ENCODE results near the gene RAB6B.

RAB6B gene

DNA sequence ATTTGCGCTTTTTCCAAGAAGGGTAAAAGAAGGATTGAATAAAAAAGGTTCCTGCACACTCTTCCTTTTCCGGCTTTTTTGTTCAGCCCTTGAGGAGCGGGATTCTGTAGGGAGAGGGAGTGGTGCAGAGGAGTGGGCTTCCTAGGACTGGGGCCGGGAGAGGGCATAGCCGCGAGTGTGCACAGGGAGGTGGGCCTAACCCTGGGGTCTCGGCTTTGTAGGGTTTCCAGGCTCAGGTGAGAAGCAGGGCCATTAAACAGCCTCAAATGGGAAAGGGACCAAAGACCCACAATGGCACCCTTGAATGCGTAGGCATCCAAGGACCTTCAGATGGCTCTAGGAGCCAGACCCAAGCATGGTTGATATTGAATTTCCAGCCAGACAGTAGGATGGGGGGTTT, 35.4 kb upstream of the RAB6B start:
- no peak for DNase-seq

DNA sequence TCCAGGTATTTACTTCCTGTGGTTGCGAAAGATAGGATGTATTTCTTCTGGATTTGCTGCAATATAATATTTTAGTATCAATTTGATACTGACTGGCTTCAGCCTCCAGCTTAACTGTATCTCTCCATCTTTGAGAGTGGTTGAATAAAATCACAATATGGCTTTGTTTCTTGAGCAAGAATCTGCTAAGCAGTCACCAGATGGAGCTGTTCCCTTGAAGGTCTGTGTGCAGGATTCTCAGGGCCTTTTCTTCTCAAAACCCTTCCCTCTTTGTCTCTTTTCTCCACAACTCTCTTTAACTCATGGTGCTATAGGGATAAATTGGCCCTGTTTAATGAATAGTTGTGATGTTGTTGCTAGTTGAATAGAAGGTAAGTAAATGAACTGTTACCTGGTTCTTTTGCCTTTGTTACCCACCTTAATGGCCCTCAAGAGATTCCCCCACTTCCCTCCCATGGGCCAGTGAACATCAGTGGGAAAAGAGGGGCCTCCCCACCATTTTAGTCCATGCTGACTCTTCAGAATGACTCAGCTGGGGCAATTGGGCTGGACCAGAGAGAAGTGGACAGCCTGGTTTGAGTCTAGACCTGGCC, 34.8 kb upstream of the RAB6B start:
- DNase-seq = peak in 5 of 56 donors; percentile 13 to 30 (median 17)

DNA sequence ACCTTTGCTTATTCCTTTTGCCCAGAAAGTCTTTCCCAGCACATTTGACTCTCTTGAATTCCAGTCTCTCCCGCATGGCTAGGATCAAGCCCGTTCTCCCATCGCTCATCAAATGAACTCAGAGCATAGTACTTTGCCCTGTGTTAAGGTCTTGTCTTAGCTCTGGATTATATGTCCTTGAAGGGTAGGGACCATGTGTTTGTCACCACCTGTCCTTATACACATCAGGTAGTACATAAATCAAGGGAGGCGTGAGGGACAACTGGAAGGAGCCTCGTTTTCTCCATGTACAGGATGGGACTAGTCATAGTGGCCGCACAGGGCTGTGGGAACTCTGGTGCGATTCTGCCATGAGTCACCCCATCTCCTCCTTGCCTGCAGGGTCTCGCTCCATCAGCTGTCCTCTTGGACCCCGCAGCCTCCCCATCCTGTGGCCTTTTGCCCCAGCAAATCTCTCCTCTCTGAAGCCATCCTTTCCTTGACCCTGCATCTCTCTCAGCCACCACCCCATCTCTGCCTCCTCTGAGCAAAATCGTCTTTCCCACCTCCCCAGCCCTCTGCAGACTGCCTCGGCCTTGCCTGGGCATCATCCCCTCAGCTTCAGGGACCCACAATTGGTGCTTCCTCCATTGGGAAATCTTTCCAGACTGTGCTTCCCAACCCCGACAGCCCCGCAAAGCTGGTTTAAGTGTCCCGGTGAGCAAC, 33.4 kb upstream of the RAB6B start:
- no peak for DNase-seq

DNA sequence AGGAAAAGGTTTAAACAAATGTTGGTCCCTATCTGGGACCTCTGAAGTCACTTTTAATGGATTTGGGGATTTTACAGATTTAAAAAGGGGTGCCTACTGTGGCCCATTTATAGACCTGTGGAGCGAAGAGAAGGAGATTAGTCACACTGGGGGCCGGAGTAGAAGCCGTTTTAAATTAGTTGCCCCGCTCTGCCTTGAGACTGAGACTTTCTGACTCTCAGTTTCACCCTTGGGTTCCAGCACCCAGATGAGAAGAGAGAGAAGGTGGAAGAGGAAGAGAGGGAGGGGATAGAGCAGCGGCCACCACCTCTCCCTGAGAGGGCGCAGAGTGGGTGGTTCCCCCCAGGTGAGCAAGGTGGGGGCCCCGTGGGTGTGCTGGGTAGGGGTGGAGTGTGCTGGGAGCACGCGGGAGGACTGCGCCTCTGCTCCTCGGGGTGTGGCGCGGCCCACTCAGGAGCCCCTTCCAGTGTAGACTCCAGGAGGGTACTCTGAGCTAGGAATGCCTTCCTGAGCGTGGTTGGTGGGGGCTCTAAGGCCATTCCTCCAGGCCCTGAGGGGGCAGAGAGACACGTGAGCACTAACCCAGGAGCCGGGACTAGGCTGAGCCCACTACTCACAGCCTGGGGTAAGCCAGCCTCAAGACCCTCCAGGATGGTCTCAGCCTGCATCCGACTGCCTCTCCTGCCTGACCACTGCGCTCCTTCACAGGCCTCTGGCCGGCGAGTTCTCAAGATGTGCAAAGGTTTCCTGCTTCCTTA, 32.6 kb upstream of the RAB6B start:
- no peak for DNase-seq

DNA sequence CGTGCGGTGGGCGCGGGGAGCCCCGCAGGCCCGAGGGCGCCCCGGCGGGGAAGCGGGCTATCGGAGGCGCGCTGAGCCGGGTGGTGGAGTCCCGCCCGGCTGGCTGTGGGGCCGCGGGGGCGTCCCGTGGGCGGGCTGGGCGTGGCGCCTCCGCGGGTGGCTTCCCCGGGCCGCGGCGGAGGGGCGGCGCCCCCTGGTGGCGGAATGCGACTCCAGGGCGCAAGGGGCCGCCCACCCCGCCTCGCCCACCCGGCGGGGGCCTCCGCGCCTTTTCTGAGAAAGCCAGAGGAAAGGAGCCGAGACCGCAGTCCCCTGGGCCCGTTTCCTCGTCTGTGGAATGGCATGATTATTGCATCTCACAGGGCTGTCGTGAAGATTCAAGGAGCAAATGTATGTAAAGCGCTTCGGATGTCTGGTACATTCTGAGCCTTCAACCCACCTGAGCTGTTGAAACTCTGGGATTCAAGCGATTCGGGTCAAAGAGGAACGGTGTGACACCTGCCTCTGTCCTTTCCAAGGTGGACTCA, 31.9 kb upstream of the RAB6B start:
- peak in 27 of 56 donors; percentile 10 to 73 (median 31) for DNase-seq

DNA sequence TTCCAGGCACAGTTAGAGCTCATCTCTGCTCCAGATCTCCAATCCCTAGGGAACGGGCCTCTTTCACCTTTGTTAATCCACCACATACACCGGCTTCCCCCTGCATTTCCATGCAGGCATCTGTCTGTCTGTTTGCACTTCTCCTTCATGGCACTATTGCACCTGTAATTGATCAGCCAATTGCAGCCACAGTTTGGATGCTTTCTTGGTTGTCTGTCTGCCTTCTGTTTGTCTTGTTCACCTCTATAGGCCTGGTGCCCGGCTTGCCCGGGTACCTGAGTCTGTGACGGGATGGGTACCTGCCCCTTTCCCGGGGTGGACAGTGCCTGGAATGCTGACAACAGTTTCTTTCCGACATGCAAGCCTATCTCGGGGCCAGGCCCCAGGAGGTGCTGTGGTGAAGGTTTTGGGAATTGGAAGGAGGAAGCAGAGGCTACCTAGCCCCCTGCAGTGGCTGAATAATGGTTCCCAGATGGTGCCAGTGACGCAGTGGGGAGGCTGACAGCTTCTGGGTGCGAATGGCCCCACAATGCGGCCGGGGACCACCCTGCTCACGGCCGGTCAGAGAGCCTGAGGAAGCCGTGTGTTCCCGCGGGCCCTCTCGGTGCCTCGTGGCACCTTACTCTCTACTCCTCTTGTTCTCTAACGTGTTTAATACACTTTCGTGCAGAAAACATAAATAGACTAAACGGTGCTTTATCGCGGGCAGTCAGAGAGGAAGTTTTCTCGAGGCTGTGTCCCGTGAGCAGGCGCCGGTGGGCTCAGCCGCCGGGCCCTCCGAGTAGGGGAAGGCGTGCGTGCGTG, 31.3 kb upstream of the RAB6B start:
- DNase-seq = no peak

DNA sequence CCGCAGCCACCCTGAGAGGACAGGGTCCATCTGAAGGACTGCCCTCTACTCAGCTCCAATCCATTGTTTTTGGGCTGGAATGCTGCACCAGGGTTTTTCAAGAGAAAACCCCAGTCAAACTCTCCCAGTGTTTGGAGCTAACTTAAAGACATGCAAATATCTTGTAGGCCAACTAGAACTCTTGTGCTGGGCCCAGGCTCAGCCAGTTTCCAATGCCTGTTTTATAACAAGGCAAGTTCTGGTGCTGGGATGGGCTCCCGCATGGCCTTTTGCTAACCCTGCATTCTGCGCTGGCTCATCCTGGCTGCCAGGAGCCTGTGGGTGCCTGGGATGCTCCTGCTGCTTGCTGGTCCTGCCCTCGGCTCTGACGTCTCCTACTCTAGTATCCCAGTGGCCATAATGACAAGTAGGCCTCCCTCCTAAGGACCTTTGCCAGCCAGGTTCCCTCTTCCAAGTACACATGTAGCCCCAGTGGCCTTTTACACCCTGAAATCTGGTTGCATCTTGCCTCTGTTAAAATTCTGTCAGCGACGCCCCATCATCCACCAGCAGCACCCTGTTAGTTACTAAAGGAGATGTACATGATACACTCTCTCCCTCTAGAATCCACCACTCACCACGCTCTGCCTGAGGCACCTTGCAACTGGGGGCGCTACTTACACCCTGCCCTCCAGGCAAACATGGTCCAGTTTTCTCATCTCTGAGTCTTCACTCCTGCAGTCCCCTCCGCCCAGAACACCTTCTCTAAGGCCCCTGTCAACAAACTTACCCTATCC, 30.5 kb upstream of the RAB6B start:
- no peak for DNase-seq

DNA sequence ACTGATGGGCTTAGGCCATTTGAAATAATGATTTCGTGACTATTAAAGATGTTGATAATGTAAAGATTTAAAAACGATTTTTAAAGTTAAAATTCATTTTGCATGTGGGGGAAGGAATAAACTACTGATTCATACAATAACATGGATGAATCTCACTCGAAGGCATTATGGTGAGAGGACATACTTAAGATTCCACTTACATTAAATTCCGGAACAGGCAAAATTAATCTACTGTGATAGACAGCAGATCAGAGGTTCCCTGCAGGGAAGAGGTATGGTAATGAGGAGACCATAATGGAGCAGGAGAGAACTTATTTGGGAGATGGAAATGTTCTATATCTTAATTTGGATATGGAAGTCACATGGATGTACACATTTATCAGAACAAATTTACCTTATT, 28.4 kb upstream of the RAB6B start:
- DNase-seq = no peak

DNA sequence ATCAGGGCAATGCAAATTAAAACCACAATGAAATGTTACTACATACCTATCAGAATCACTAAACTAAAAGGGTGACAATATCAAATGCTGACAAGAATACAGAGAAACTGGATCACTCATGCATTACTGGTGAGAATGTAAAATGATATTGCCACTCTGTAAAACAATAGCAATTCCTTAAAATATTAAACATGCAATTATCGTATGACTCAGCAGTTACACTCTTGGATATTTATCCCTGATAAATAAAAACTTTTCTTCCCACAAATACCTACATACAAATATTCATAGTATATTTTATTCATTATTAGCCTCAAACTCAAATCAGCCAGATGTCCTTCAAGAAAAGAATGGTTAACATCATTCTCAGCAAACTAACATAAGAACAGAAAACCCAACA, 25.9 kb upstream of the RAB6B start:
- no peak for DNase-seq

DNA sequence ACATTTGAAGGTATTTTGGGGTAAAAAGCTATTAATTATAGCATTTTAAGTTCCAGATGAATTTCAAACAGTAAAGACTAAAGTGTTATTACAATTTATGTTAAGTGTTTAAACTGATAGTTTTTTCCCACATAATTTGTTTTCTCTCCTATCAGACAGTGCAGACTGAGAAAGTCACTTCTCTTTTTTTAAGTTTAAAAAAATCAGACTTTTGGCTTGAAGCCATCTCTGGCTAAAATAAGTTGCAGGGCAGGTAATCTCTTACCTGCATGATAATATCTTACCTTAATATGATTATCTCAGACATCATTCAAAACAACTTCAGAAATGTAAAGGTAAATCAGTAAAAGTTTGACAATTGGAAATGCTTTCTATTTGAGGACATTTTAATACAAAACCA, 21.5 kb upstream of the RAB6B start:
- no peak for DNase-seq

DNA sequence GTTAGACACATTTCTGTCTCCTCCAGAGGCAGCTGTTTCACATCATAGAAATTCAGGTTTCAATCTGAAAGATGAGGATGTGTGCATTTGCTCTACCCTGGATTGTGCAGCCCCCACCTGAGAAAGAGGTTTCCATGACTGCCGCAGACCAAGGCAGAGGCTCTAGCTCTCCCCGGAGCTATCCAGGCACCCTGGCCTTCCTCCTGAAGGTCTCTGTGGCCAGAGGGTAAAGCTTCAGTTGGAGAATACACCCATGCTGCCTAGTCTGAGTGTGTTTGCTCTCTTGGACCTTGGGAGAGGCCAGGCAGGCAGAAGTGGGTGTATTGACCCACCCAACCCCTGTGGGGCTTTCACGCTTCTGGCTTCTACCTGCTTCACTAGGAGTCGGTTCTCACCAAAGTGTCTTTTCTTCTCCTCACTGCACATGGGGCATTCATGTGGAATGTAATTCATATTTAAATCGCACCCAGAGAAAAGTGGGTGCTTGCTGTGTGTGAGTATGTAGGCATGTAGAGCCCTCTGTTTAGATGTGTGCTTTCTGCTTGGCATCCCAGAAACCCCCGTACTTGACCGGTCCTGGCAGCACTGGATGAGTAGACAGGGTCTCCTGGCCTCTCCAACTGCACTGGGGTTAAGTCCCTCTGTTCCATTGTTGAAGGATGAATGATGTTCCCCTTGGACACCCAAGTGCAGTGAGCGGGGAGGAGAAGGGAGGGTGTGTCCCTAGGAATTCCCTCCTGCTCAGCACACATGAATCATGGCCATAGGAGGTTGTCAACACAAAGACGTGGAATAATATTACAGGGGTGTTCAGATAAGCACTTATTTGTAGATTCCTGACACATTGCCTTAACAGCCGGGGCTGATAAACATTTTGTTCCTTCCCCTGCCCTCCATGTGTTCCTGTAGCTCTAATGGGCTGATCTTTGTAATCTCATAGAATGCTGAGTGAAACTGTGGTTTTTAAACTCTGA, 20.3 kb upstream of the RAB6B start:
- no peak for DNase-seq

DNA sequence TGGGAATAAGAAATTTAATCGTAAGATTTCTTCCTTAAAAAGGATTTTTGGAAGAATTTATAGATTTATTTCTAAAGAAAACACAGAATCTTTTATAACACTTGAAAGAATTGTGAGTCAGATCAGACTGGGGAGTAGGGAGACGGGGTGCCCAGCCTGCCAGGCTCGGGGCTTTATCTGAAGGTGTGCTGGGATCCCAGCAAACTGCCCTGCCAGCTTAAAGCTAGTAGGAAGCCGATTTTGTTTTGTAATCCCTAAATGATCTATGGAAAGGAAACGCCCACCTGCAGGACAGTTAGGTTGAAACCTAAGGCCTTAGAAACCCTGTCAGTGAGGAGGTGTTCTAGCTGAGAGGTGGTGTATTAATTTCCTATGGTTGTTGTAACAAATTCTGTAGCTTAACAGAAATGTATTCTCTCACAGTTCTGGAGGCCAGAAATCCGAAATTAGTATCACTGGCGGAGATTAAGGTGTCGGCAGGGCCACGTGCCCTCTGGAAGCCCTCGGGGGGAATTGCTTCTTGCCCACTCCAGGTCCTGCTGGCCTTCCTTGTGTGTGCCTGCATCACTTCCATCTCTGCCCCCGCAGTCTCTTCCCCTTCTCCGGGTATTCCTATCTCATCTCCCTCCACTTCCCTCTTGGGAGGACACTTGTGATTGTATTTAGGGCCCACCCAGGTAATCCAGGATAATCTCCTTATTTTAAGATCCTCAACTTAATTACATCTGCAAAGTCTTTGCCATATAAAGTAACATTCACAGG, 19.3 kb upstream of the RAB6B start:
- DNase-seq = no peak

DNA sequence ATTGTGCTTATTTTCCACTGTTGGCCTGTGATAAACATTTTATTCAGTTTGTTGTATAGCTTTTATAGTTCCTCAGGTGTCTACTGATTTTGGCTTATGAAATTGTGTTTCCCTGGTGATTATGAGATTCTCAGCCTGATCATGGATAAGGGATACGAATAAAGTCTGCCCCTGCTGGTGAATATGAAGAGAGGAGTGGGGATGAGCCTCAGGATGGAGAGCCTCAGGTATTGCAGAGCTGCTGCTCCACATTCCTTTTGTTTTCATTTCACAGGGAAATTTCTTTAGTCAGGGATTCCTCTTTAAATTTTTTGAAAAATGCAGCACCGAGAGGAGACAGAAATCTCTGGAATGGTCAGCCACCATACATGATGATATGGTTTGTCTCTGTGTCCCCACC, 14.7 kb upstream of the RAB6B start:
- DNase-seq = no peak

DNA sequence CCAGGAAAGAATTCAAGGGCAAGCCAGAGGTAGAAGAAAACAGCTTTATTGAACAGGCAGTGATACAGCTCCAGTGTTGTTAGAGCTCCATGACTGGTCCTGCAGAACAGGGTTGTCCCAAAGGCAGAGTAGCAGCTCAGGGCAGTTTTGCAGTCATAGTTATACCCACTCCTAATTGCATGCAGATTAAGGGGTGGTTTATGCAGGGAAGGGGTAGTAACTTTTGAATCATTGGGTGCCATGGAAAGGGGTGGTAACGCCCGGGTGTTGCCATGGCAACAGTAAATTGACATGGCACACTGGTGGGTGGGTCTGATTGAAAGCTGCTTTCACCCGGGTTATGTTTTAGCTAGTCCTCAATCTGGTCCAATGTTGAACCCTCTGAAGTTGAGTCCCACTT, 9.7 kb upstream of the RAB6B start:
- DNase-seq = no peak

DNA sequence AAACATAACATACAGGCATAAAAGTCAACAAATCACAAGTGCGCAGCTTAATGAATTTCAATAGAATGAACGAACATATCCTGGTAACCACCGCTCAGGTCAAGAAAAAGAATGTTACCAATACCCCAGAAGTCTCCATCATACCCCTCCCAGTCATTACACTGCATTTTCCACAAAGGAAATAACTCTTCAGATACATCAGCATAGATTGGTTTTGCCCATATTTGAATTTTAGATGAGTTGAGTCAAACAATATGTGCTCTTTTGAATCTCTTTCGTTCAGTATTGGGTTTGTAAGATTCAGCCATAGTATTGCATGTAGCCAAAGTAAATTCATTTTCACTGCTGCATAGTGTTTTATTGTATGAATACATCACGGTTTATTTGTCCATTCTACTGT, 6.2 kb upstream of the RAB6B start:
- no peak for DNase-seq

DNA sequence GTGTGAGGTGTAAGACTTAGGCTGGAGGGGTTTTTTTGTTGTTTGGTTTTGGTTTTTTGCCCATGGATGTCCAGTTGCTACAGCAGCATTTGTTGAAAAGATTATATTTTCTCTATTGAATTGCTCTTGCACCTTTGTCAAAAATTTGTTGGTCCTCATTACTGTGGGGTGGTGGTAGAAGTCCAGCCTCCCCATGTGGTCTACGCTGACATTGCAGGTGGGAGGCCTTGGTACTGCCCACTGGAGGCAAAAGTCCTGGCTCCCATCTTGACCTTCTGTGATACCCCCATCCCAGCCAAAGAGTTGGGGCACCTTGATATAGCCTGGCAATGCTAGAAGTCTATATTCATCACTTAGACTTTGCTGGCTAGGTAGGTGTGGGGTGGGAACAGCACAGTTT, 5.4 kb upstream of the RAB6B start:
- DNase-seq = no peak

DNA sequence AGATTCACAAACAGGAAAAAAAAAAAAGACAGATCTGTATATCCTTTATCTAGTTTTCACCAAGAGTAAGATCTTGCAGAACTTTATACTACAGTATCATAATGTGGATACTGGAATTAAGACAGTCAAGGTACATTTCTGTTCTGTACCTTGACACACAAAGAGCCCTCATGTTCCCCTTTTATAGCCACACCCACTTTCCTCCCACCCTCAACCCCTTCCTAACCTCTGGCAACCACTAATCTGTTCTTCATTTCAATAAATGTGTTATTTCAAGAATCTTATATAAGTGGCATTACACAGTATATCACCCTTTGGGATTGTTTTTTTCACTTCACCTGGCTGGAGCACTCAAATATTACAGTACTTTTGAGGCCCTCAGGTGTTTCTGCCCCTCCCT, 3.6 kb upstream of the RAB6B start:
- no peak for DNase-seq

DNA sequence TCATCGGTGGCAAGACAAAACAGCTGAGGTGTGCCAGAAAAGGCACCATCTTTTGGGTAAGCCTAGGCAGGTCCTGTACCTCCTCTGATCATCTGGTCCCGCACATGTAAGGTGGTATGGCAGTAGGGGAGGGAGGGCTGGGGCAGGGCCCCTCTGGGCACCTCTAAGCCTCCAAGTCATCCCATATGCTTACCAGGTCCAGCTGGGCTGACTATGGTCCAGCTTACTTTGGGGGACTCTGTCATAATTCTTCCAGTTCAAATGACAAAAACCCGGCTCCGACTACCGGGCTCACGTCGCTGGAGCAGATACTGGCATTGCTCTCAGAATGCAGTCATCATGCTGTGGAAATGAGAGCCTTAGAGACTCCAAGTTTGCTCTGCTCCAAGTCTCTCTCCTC, 1.9 kb upstream of the RAB6B start:
- no peak for DNase-seq
